Kidney (tissue), 14 donors: ENCODE measurements around the gene NFX1. TPM values are rescaled to one million over a fixed set of nuclear protein-coding genes. Genes with fewer than 3 reads are reported as not detected.

Experiments used
- DNase-seq, 5 donors: peaks; one replicate each; pipeline ENCODE4 v3.0.0-alpha.2; 2013 to 2020
- FAIRE-seq: peaks from 2 replicates; lab custom pipeline; 2012; peaks lifted over from hg19 to GRCh38; lab: Jason Lieb, UNC
- H3K27ac ChIP-seq, 2 donors: one replicate each; pipeline ENCODE4 v1.7.0; 2013; ENCODE audit warnings: low read depth in 2 of 2, low read length in 2 of 2, inconsistent platforms in 1 of 2
- H3K27me3 ChIP-seq: one replicate; pipeline ENCODE4 v1.7.1; 2013; ENCODE audit warnings: low read length, inconsistent platforms; ENCODE audit not compliant: control insufficient read depth, insufficient read depth
- H3K36me3 ChIP-seq, 3 donors: one replicate each; pipeline versions ENCODE4 v1.7.0 to v1.7.1; 2013; ENCODE audit warnings: low read length in 3 of 3, control low read depth in 1 of 3, inconsistent platforms in 1 of 3; ENCODE audit not compliant: insufficient read depth in 3 of 3, control insufficient read depth in 2 of 3
- H3K4me1 ChIP-seq, 3 donors: one replicate each; pipeline versions ENCODE4 v1.7.0 to v1.7.1; 2013; ENCODE audit warnings: low read length in 3 of 3, inconsistent platforms in 1 of 3, low read depth in 1 of 3; ENCODE audit not compliant: control insufficient read depth in 2 of 3, insufficient read depth in 2 of 3
- H3K4me3 ChIP-seq, 3 donors: one replicate each; pipeline versions ENCODE4 v1.7.0 to v1.8.1; 2013; ENCODE audit warnings: low read length in 3 of 3, control low read depth in 1 of 3, inconsistent platforms in 1 of 3
- H3K9ac ChIP-seq, 3 donors: one replicate each; pipeline versions ENCODE4 v1.7.0 to v1.7.1; 2013; ENCODE audit warnings: low read length in 3 of 3, control low read depth in 1 of 3, inconsistent platforms in 1 of 3
- H3K9me3 ChIP-seq, 3 donors: one replicate each; pipeline versions ENCODE4 v1.7.0 to v1.7.1; 2013; ENCODE audit warnings: low read length in 3 of 3, control low read depth in 1 of 3, inconsistent platforms in 1 of 3; ENCODE audit not compliant: control insufficient read depth in 2 of 3, insufficient read depth in 1 of 3
- CTCF ChIP-seq: IDR thresholded peaks from 3 replicates; pipeline ENCODE4 v1.5.1; 2012; ENCODE audit warnings: mild to moderate bottlenecking, moderate library complexity, borderline replicate concordance; ENCODE audit not compliant: insufficient read depth; ENCODE audit errors: extremely low read depth
- intact Hi-C: fragments of 100-400 bp; cut with DNase I; formaldehyde crosslinking; loops from one replicate; pipeline ENCODE4 v1.11.1; 2022
- polyA plus RNA-seq: library from polyadenylated mRNA; stranded (reverse); fragments of 350-450 nt; fragmentation: Illumina TruSeq; extraction: RNeasy Lipid Tissue Mini Kit (QIAGEN cat#74804); gene quantifications from one replicate; pipeline ENCODE4 v1.2.3, GENCODE V29; 2014; ENCODE audit warnings: low read depth, low replicate concordance; ENCODE audit not compliant: insufficient read depth
- total RNA-seq: library from RNA; stranded (reverse); fragmentation: NEBNext Ultra II Directional; extraction: Animal tissue kit (Norgen Biotek cat#: 25700); gene quantifications from one replicate; pipeline ENCODE4 v1.2.1, GENCODE V29; 2021
- donor health status: control.
- donor health status: control.
- donor health status: control.
- donor health status: control.
- donor health status: control.
- donor health status: DM: yes; HTN: yes; CAD: no.
- donor health status: Normal renal cell carcinoma (clear cell type).

NFX1 gene
- total and polyA plus RNA-seq, 2 donors from 2014 or later = 12.2 to 46.3 TPM

- no peaks in the 10 kb centered on the region for H3K9me3 ChIP-seq
- TF ChIP-seq CTCF = no peak
- DNase-seq = peak in 3 of 5 donors; percentile 2 to 79 (median 65)
- peak overlapping the region; percentile 99 to 100 for H3K27ac ChIP-seq
- no peak for FAIRE-seq
- H3K36me3 ChIP-seq = peaks cover 0 to under 1% (median 0%) of the 10 kb centered on the region in 3 donors
- intact Hi-C loops = no loop called here
- H3K4me3 ChIP-seq = peak overlapping the region in 1 of 3 donors; percentile 96
- peak overlapping the region in 1 of 3 donors; percentile 97 for H3K9ac ChIP-seq
- peaks cover 0 to 15% (median 13%) of the 10 kb centered on the region in 3 donors for H3K4me1 ChIP-seq
- no peaks in the 10 kb centered on the region for H3K27me3 ChIP-seq
Observed at GRCh38 chr9:33288828-33289483, 1.4 kb upstream of the NFX1 start.

GRCh38 chr9:33289496-33289895 lies 820 bp upstream of the NFX1 start:
- TF ChIP-seq CTCF = no peak
- Histone ChIP-seq H3K27me3 (no peaks in the 10 kb centered on the region), H3K4me3 (peak overlapping the region; percentile 25 to 100 (median 96)), H3K4me1 (peaks cover 0 to 16% (median 13%) of the 10 kb centered on the region in 3 donors), H3K27ac (peak overlapping the region; percentile 99 to 100), H3K36me3 (peaks cover 0 to 1% (median 0%) of the 10 kb centered on the region in 3 donors), H3K9me3 (no peaks in the 10 kb centered on the region), H3K9ac (peak overlapping the region in 1 of 3 donors; percentile 97)
- peak in 4 of 5 donors; percentile 15 to 69 (median 36) for DNase-seq
- no peak for FAIRE-seq
- intact Hi-C loops = no loop called here

- Histone ChIP-seq H3K36me3 (peaks cover 0 to 5% (median 4%) of the 10 kb centered on the region in 3 donors), H3K9me3 (no peaks in the 10 kb centered on the region), H3K9ac (peak overlapping the region; percentile 91 to 99 (median 97)), H3K4me1 (peaks cover 0 to 16% (median 13%) of the 10 kb centered on the region in 3 donors), H3K27ac (peak overlapping the region; percentile 99 to 100), H3K4me3 (peak overlapping the region; percentile 96 to 100 (median 98)), H3K27me3 (no peaks in the 10 kb centered on the region)
- no peak for TF ChIP-seq CTCF
- DNase-seq = no peak
- intact Hi-C loops = no loop called here
- FAIRE-seq = no peak
Observed at GRCh38 chr9:33289936-33290246, 425 bp upstream of the NFX1 start.
